ENCODE data around the gene UBE3C.
"Not testable (repeated sequence)": the region's sequence is repeated elsewhere in the genome, so short reads cannot be mapped to it uniquely, and the experiment has no call there.

The UBE3C gene

DNA sequence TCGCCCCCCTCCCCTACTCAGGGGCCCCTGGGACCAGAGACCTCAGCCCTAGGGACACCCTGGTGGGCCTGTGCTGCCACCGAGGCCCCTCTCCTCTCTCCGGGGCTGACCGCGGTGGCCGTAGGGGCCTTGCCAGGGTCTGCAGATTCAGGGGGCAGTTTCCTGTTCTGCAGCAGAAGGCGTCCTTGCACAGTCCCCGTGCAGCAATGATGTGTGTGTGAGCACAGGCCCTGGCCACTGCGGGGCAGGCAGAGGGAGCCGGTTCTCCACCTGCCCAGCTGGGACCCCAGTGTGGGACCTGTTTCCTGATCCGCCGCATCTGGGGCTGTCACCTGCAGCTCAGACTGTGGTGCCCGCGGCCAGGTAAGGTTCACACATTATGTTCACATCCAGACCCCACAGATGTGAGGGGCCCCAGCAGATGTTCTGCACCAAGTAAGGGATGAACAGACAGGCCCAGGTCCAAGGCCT, 137.4 kb downstream of the UBE3C start:
- Histone ChIP-seq H3K27me3 (ENCODE audit: insufficient read depth, low read depth) (peaks cover 13% of the 10 kb centered on the region), H2AFZ (ENCODE audit: low read depth) (no peak overlapping the region), H3K4me2 (no peak overlapping the region), H3K79me2 (ENCODE audit: insufficient read depth, low read depth) (no peaks in the 10 kb centered on the region), H3K36me3 (ENCODE audit: insufficient read depth) (no peaks in the 10 kb centered on the region), H4K20me1 (ENCODE audit: insufficient read depth) (no peaks in the 10 kb centered on the region), H3K4me1 (ENCODE audit: low read depth, poor library complexity, severe bottlenecking) (peaks cover 4% of the 10 kb centered on the region), H3K9ac (no peak overlapping the region), H3K27ac (no peak overlapping the region), H3K4me3 (IDR thresholded peaks at IDR 0.05; ENCODE audit: insufficient read depth, low read depth, low read length) (no peak overlapping the region)
- TF ChIP-seq, protein P1, sequence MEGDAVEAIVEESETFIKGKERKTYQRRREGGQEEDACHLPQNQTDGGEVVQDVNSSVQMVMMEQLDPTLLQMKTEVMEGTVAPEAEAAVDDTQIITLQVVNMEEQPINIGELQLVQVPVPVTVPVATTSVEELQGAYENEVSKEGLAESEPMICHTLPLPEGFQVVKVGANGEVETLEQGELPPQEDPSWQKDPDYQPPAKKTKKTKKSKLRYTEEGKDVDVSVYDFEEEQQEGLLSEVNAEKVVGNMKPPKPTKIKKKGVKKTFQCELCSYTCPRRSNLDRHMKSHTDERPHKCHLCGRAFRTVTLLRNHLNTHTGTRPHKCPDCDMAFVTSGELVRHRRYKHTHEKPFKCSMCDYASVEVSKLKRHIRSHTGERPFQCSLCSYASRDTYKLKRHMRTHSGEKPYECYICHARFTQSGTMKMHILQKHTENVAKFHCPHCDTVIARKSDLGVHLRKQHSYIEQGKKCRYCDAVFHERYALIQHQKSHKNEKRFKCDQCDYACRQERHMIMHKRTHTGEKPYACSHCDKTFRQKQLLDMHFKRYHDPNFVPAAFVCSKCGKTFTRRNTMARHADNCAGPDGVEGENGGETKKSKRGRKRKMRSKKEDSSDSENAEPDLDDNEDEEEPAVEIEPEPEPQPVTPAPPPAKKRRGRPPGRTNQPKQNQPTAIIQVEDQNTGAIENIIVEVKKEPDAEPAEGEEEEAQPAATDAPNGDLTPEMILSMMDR (conservative IDR thresholded peaks at IDR 0.05; ENCODE audit: low read depth, low read length) = no peak

DNA sequence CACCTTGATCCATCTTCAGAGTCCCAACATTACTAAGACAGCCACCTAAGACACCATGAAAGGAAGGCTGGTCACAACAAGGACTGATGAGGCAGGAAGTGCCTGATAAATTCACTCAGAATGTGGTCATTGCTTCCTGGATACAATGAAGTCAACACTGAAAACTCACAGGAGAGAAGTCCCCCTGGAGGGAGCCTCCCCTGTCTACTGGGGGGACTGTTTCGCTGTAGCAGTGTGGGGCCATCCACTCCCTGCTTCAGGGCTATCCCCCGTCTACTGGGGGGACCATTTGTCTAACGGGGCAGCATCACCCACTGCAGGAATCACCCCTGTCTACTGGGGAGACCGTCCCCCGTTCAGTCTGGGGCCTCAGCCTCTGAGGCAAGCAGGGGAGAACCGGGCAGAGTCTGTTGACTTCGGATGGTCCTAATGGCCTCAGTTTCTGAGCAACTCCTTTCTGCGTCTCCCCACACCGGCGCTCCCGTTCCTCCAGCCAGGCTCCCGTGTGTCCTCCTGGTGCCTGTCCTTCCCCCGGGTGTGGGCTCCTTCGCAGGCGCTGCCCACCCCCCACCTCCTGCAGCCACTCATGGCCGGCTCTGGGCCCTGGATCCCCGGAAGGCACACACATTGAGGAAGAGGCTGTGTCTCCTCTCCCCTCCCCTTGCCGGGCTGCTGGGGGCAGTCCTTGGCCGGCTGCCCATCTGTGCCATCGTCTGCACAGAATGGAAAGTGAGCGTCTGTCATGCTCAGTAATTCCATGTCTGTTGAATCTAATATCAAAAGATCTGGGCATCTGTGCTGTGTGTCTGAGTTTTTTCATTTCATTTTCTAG, 138.2 kb downstream of the UBE3C start:
- no peaks in the 10 kb centered on the region for H3K79me2 ChIP-seq (ENCODE audit: insufficient read depth, low read depth)
- H3K27ac ChIP-seq = no peak overlapping the region
- peaks cover 13% of the 10 kb centered on the region for H3K27me3 ChIP-seq (ENCODE audit: insufficient read depth, low read depth)
- no peaks in the 10 kb centered on the region for H4K20me1 ChIP-seq (ENCODE audit: insufficient read depth)
- H3K9ac ChIP-seq = no peak overlapping the region
- H3K4me1 ChIP-seq (ENCODE audit: low read depth, poor library complexity, severe bottlenecking) = peaks cover 4% of the 10 kb centered on the region
- no peak overlapping the region for H2AFZ ChIP-seq (ENCODE audit: low read depth)
- no peak overlapping the region for H3K4me2 ChIP-seq
- TF ChIP-seq, protein P1 (conservative IDR thresholded peaks at IDR 0.05; ENCODE audit: low read depth, low read length) = no peak
- H3K36me3 ChIP-seq (ENCODE audit: insufficient read depth) = no peaks in the 10 kb centered on the region
- no peak overlapping the region for H3K4me3 ChIP-seq (IDR thresholded peaks at IDR 0.05; ENCODE audit: insufficient read depth, low read depth, low read length)

DNA sequence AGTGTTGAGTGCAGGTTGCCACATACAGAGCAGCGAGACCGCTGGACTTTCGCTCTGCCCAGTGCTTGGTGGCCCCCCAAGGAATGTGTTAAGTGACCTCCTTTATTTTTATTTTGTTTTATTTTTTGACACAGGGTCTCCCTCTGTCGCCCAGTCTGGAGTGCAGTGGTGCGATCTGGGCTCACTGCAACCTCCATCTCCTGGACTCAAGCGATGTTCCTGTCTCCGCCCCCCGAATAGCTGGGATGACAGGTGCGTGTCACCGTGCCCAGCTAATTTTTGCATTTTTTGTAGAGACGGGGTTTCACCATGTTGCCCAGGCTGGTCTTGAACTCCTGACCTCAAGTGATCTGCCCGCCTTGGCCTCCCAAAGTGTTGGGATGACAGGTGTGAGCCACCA, 138.8 kb downstream of the UBE3C start:
- H3K4me1 ChIP-seq (ENCODE audit: low read depth, poor library complexity, severe bottlenecking); H3K79me2 ChIP-seq (ENCODE audit: insufficient read depth, low read depth); H3K36me3 ChIP-seq (ENCODE audit: insufficient read depth); H4K20me1 ChIP-seq (ENCODE audit: insufficient read depth); H3K27ac ChIP-seq; H3K4me2 ChIP-seq; H2AFZ ChIP-seq (ENCODE audit: low read depth); H3K9ac ChIP-seq; H3K4me3 ChIP-seq (IDR thresholded peaks at IDR 0.05; ENCODE audit: insufficient read depth, low read depth, low read length): not testable (repeated sequence)
- peaks cover 13% of the 10 kb centered on the region for H3K27me3 ChIP-seq (ENCODE audit: insufficient read depth, low read depth)

DNA sequence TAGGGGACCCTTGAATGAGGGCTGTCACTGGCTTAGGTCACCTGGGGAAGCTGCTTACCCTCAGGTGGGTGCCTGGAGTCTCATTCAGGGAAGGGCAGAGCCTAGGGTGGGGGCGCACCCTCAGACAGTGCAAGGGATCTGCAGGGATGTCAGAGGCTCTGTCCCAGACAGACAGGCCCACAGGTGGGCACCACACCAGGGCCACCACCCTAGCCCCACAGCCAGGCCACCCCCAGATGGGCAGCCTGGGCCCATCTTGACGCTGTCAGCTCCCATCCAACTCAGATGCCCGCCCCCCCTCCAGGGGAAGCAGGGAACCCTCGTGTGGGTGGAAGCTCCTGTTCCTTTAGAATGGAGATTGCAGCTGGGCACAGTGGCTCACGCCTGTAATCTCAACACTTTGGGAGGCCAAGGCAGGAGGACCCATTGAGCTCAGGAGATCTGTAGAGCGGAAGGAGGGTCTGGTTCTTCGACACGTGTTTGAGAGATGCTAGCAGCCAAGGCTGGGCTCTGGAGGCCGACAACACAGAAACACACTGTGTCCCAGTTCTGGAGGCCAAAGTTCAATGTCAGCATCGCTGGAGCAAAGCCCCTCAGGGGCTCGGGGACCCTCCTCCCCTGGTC, 139.6 kb downstream of the UBE3C start:
- no peak overlapping the region for H3K4me2 ChIP-seq
- no peaks in the 10 kb centered on the region for H4K20me1 ChIP-seq (ENCODE audit: insufficient read depth)
- no peaks in the 10 kb centered on the region for H3K79me2 ChIP-seq (ENCODE audit: insufficient read depth, low read depth)
- H2AFZ ChIP-seq (ENCODE audit: low read depth) = no peak overlapping the region
- H3K36me3 ChIP-seq (ENCODE audit: insufficient read depth) = no peaks in the 10 kb centered on the region
- TF ChIP-seq, protein P1 (conservative IDR thresholded peaks at IDR 0.05; ENCODE audit: low read depth, low read length) = no peak
- no peak overlapping the region for H3K27ac ChIP-seq
- H3K9ac ChIP-seq = no peak overlapping the region
- H3K4me3 ChIP-seq (IDR thresholded peaks at IDR 0.05; ENCODE audit: insufficient read depth, low read depth, low read length) = no peak overlapping the region
- peaks cover 13% of the 10 kb centered on the region for H3K27me3 ChIP-seq (ENCODE audit: insufficient read depth, low read depth)
- H3K4me1 ChIP-seq (ENCODE audit: low read depth, poor library complexity, severe bottlenecking) = peaks cover 2% of the 10 kb centered on the region
